Measurements from ENCODE around the gene PPP3CA.

PPP3CA gene

GRCh38 chr4:101037938-101038413 lies 309.4 kb downstream of the PPP3CA start:
- no peak for TF ChIP-seq JUND (IDR thresholded peaks at IDR 0.05; ENCODE audit: low read depth)
- in situ Hi-C loops (cut with HindIII; ENCODE audit: low pct_unique_long_range_greater_than_20kb, low sequenced_read_pairs), result no loop called here
- DNase-seq (ENCODE audit: low read depth in 1 of 2, low spot score in 1 of 2), result no peak

- TF ChIP-seq JUND (IDR thresholded peaks at IDR 0.05; ENCODE audit: low read depth), result no peak
- DNase-seq (ENCODE audit: low read depth in 1 of 2, low spot score in 1 of 2), result no peak
- in situ Hi-C loops (cut with HindIII; ENCODE audit: low pct_unique_long_range_greater_than_20kb, low sequenced_read_pairs), result no loop called here
Observed at GRCh38 chr4:101037249-101037648, 310.1 kb downstream of the PPP3CA start.

GRCh38 chr4:101035487-101035886 lies 311.8 kb downstream of the PPP3CA start:
- in situ Hi-C loops (cut with HindIII; ENCODE audit: low pct_unique_long_range_greater_than_20kb, low sequenced_read_pairs), result no loop called here
- TF ChIP-seq JUND (IDR thresholded peaks at IDR 0.05; ENCODE audit: low read depth), result no peak

GRCh38 chr4:101033986-101034385 lies 313.3 kb downstream of the PPP3CA start:
- in situ Hi-C loops (cut with HindIII; ENCODE audit: low pct_unique_long_range_greater_than_20kb, low sequenced_read_pairs), result no loop called here
- DNase-seq (ENCODE audit: low read depth in 1 of 2, low spot score in 1 of 2), result no peak
- TF ChIP-seq JUND (IDR thresholded peaks at IDR 0.05; ENCODE audit: low read depth), result no peak

More at GRCh38 chr4:101035487-101035886, 311.8 kb downstream of the PPP3CA start:
- no peak for DNase-seq (ENCODE audit: low read depth in 1 of 2, low spot score in 1 of 2)

GRCh38 chr4:101032541-101032940 lies 314.8 kb downstream of the PPP3CA start:
- no peak for TF ChIP-seq JUND (IDR thresholded peaks at IDR 0.05; ENCODE audit: low read depth)
- in situ Hi-C loops (cut with HindIII; ENCODE audit: low pct_unique_long_range_greater_than_20kb, low sequenced_read_pairs), result no loop called here
- DNase-seq (ENCODE audit: low read depth in 1 of 2, low spot score in 1 of 2), result no peak

- in situ Hi-C loops (cut with HindIII; ENCODE audit: low pct_unique_long_range_greater_than_20kb, low sequenced_read_pairs), result no loop called here
- DNase-seq (ENCODE audit: low read depth in 1 of 2, low spot score in 1 of 2), result no peak
- no peak for TF ChIP-seq JUND (IDR thresholded peaks at IDR 0.05; ENCODE audit: low read depth)
Observed at GRCh38 chr4:101031971-101032370, 315.4 kb downstream of the PPP3CA start.

- TF ChIP-seq JUND (IDR thresholded peaks at IDR 0.05; ENCODE audit: low read depth), result no peak
- DNase-seq (ENCODE audit: low read depth in 1 of 2, low spot score in 1 of 2), result no peak
- in situ Hi-C loops (cut with HindIII; ENCODE audit: low pct_unique_long_range_greater_than_20kb, low sequenced_read_pairs), result no loop called here
Observed at GRCh38 chr4:101028886-101029285, 318.4 kb downstream of the PPP3CA start.

- no peak for TF ChIP-seq JUND (IDR thresholded peaks at IDR 0.05; ENCODE audit: low read depth)
- in situ Hi-C loops (cut with HindIII; ENCODE audit: low pct_unique_long_range_greater_than_20kb, low sequenced_read_pairs), result no loop called here
- no peak for DNase-seq (ENCODE audit: low read depth in 1 of 2, low spot score in 1 of 2)
Observed at GRCh38 chr4:101027721-101028120, 319.6 kb downstream of the PPP3CA start.

- no peak for TF ChIP-seq JUND (IDR thresholded peaks at IDR 0.05; ENCODE audit: low read depth)
- in situ Hi-C loops (cut with HindIII; ENCODE audit: low pct_unique_long_range_greater_than_20kb, low sequenced_read_pairs), result no loop called here
- no peak for DNase-seq (ENCODE audit: low read depth in 1 of 2, low spot score in 1 of 2)
Observed at GRCh38 chr4:101025755-101026154, 321.6 kb downstream of the PPP3CA start.

- TF ChIP-seq JUND (IDR thresholded peaks at IDR 0.05; ENCODE audit: low read depth), result no peak
- no peak for DNase-seq (ENCODE audit: low read depth in 1 of 2, low spot score in 1 of 2)
- in situ Hi-C loops (cut with HindIII; ENCODE audit: low pct_unique_long_range_greater_than_20kb, low sequenced_read_pairs), result no loop called here
Observed at GRCh38 chr4:101022151-101023024, 324.9 kb downstream of the PPP3CA start.

GRCh38 chr4:101020956-101021355 lies 326.4 kb downstream of the PPP3CA start:
- TF ChIP-seq JUND (IDR thresholded peaks at IDR 0.05; ENCODE audit: low read depth), result no peak
- DNase-seq (ENCODE audit: low read depth in 1 of 2, low spot score in 1 of 2), result no peak
- in situ Hi-C loops (cut with HindIII; ENCODE audit: low pct_unique_long_range_greater_than_20kb, low sequenced_read_pairs), result no loop called here

GRCh38 chr4:101019941-101020401 lies 327.4 kb downstream of the PPP3CA start:
- no peak for DNase-seq (ENCODE audit: low read depth in 1 of 2, low spot score in 1 of 2)
- TF ChIP-seq JUND (IDR thresholded peaks at IDR 0.05; ENCODE audit: low read depth), result no peak
- in situ Hi-C loops (cut with HindIII; ENCODE audit: low pct_unique_long_range_greater_than_20kb, low sequenced_read_pairs), result no loop called here

- no peak for DNase-seq (ENCODE audit: low read depth in 1 of 2, low spot score in 1 of 2)
- TF ChIP-seq JUND (IDR thresholded peaks at IDR 0.05; ENCODE audit: low read depth), result no peak
- in situ Hi-C loops (cut with HindIII; ENCODE audit: low pct_unique_long_range_greater_than_20kb, low sequenced_read_pairs), result no loop called here
Observed at GRCh38 chr4:101019313-101019712, 328.0 kb downstream of the PPP3CA start.

All from T47D (cell line).